GM19099 (cell line): ENCODE data around the gene EMX2.

Experiments used
- POLR2A ChIP-seq: IDR thresholded peaks from 3 replicates; pipeline ENCODE4 v1.6.1; 2011; ENCODE audit warnings: low read depth; ENCODE audit not compliant: insufficient read length; ENCODE audit errors: extremely low read depth

Gene EMX2

GRCh38 chr10:117555863-117556262, 13.3 kb downstream of the EMX2 start:
- TF ChIP-seq POLR2A: no peak

DNA sequence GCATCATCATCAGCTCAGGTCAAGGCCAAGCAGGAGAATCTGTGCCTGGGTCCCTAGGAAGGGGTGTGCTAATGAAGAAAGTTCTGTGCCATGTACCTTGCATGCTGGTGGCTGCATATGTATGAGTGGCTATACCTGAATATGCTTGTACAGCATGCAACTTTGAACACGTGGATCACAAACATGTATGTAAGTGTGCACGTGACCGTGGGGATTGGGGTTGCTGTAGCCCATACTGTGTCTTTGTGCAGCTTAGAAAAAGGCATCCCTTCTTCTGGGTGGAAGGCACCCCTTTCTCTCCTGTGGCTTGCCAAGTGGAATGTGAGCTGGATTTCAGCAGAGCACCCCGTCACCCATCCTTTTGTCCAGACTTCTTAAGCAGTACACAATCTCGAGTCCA, 13.8 kb downstream of the EMX2 start:
- no peak for TF ChIP-seq POLR2A

GRCh38 chr10:117559712-117560111, 17.2 kb downstream of the EMX2 start:
- no peak for TF ChIP-seq POLR2A

GRCh38 chr10:117560942-117561341, 18.4 kb downstream of the EMX2 start:
- TF ChIP-seq POLR2A: no peak

GRCh38 chr10:117562220-117562619, 19.7 kb downstream of the EMX2 start:
- no peak for TF ChIP-seq POLR2A

DNA sequence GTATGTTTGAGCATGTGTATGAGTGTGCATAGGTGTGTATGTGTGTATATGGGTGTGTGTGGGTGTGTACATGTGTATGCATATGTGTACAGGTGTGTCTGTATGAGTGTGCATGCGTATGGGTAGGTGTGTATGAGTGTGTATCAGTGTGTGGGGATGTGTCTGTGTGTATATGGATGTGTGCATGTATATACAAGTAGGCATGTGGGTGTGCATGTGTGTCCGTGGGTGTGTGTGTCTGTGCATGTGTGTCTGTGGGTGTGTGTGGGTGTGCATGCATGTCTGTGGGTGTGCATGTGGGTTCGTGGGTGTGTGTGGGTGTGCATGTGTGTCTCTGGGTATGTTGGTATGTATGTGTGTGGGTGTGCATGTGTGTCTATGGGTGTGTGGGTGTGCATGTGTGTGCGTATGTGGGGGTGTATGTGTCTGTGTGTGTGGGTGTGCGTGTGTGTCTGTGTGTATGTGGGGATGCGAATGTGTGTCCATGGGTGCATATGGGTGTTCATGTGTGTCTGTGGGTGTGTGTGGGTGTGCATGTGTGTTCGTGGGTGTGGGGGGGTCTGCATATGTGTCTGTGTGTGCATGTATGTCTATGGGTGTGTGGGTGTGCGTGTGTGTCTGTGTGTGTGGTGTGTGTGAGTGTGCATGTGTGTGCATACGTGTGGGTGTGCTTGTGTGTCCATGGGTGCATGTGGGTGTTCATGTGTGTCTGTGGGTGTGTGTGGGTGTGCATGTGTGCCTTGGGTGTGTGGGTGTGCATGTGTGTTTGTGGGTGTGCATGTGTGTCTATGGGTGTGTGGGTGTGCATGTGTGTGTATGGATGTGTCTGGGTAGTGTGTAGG, 20.6 kb downstream of the EMX2 start:
- TF ChIP-seq POLR2A: no peak

GRCh38 chr10:117563780-117564179, 21.2 kb downstream of the EMX2 start:
- TF ChIP-seq POLR2A: no peak

DNA sequence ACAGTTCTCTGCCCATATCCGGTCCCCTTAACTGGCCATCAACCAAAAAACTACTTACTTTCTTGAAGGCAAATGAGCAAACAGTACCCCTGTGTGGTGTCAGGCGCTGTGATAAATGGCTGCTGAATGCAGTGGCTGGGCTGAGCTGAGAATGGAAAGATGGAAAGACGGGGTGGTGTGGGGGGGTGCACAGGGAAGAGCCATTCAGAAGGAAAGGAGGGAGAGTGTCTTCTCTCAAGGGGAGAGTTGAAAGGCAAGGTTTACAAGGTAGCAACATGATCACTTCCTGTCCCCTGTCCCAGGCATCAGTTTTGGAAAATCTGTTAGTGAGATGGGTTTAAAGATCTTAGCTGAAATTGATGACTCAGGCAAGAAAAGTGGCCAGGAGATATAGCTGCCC, 22.5 kb downstream of the EMX2 start:
- no peak for TF ChIP-seq POLR2A

DNA sequence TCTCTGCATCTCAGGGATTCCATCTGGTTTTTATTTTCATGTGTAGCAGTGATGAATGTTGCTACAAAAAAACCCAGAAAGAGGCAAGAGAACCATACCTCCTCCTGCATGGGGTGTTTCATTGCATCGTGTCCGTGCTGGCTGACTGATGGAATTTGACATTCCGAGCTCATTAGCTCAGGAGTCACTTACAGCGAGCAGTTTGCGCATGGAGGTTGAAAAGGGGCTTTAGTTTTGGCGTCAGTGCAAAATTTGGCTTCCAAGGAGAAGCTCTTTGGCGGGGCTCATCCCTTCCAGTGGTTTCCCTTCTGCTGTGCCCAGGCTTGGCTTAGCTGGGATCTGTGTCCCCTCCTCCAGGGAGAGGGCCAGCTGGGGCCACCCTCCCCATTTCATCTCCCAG, 25.8 kb downstream of the EMX2 start:
- no peak for TF ChIP-seq POLR2A

DNA sequence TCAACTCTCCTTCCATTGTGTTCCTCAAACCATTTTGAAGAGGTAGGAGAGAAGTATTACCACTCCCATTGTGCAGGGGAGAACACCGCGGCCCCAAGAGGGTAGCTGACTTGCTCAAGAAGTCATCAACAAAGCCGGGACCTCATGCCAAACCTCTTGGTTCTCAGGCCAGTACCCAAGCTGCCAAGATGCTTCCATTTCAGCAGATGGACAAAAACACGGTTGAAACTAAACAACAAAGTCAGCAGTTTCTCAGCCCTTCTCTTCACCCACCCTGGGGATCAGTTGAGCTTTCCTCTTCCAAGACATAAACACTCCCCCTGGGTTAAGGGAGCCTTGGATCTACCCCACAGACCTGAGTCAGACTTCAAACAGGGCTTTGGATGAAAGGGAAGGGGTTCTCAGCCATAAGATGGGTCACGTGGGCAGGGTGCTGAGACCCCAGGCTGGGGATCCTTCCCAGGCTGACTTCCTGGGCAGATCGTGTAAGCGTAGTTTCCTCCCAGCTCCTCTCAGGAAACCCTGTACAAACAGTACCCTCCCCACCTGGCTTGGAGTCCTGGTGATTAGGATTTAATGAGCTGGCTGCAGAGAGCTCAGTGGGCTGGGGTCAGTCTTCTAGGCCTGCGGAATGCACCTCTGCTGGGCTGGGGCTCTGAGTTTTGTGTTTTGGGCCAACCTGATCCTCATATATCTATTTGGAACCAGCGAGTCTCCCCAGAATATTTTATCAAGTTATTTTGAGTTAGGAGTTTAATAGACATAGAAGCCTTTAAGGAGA, 27.3 kb downstream of the EMX2 start:
- TF ChIP-seq POLR2A: no peak

DNA sequence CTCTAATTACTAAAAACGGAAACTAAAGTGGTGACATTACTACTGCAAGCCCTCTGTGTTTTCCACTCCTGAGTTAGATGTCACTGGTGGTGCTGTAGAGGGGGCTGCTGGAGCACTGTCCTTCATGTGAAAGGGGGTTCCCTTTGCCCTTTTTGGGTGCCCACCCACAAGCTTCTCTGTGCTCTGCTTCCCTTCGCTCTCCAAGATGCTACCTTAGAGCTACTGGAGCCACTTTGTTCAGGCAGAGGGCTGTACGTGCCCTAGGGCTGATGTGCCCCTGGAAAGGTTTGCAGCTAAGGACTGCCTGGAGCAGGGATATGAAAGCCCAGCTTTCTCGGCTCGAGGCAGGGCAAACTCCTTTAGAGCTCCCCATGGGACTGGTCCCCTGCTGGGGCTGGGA, 28.3 kb downstream of the EMX2 start:
- TF ChIP-seq POLR2A: no peak

DNA sequence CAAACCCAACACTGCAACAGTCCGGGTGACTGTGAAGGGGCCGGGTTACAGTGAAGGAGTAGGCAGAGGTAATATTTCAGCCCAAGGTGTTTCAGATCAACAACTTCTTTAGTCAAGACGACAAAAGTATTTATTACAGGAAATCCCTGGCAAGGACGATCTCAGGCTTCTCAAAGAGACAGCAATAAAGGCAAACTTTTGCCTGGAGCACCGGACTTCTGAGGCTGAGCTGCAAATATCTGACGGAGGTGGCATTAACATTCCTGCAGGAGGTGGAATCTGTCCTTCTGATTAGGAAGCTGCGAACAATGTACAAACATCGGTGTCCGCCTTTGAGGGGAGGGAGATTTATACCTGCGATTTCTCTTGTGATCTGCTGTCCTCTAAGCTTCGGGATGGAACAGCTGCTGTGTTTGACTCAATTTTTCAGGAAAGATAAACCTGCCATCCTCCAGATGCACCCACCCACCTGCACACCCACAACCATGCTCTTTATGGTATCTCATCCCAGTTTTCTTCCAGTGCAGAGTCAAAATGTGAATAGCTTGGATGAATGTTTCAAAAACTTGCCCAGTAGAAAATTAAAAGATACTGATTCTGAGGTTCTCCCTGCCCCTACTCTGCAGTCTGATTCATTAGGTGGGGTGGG, 32.1 kb downstream of the EMX2 start:
- no peak for TF ChIP-seq POLR2A

DNA sequence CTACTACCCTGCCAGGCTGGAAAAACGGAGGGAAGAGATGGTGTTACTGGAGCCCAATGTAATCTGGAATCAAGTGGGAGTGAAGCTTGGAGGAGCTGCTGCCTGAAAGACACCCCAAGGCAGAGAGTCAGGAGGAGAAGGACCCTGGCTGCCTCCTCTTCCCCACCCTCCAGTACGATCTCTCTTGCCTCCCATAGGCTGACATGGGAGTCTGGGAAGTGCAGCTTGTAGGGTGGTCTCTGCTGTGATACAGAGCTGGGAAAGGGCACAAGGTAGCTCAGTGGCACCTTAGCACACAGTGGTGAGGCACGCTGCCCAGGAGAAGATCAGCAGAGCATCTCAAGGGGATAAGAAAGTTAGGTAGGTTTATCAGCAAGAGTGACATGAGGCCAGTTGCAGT, 35.9 kb downstream of the EMX2 start:
- TF ChIP-seq POLR2A: no peak

DNA sequence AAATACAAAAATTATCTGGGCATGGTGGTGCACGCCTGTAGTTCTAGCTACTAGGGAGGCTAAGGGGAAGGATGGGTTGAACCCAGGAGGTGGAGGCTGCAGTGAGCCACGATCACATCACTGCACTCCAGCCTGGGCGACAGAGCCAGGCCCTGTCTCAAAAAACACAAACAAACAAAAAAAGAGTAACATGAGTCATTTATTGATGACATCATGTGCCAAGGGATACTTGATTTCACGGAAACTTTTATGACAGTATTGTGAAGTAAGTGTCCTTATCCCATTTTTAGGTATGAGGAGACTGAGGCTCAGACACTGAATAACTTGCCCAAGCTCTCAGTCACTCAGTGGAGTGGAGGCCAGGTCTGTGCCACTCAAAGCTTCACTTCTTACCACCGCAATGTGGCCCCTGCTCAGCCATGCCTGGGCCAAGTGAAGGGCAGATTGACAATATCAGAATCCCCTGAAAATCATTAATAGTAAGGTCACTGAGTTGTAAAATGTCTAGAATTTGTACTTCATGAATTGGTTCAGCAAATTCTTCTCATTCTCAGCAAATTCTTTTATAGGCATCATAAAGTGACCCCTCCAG, 36.5 kb downstream of the EMX2 start:
- no peak for TF ChIP-seq POLR2A

DNA sequence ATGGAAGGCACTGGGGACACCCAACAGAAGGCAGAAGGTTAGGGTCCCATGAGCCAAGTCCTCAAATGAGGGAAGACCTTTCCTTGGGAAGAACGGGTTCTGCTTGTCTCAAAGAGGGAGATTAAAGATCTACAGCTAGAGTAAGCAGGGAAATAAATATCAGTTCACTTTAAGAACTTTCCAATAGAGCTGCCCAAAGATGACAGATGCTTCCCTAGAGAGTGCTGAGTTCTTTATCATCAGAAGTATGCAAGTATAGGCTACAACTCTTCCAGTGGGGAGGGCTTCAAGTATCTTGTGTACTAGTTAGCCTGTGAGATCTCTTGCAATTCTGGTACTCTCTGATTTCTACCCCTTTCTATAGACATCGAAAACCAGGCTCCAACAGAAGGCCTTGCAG, 39.4 kb downstream of the EMX2 start:
- TF ChIP-seq POLR2A: no peak

GRCh38 chr10:117587036-117587435, 44.5 kb downstream of the EMX2 start:
- TF ChIP-seq POLR2A: no peak
